Uterus (tissue), 4 donors: ENCODE results near the gene GOLGA6A. TPM values are rescaled to one million over a fixed set of nuclear protein-coding genes. Genes with fewer than 3 reads are reported as not detected.
"Not testable (repeated sequence)": the region's sequence is repeated elsewhere in the genome, so short reads cannot be mapped to it uniquely, and the experiment has no call there.

ENCODE experiments used
- DNase-seq, 2 donors: peaks; one replicate each; pipeline ENCODE4 v3.0.0-alpha.2; 2019 to 2020
- H3K27ac ChIP-seq, 2 donors: fragments of 200-600 bp; sonication (generic); 1 replicate in 1 of 2; 2 replicates in 1 of 2; pipeline ENCODE4 v1.5.1; 2016 to 2018
- H3K27me3 ChIP-seq, 2 donors: fragments of 200-600 bp; sonication (generic); one replicate each; pipeline ENCODE4 v1.5.1; 2018 to 2019; ENCODE audit warnings: control low read depth in 1 of 2
- H3K36me3 ChIP-seq, 2 donors: fragments of 200-600 bp; sonication (generic); one replicate each; pipeline ENCODE4 v1.5.1; 2019; ENCODE audit warnings: control low read depth in 1 of 2
- H3K4me1 ChIP-seq, 2 donors: fragments of 200-600 bp; sonication (generic); one replicate each; pipeline ENCODE4 v1.5.1; 2018 to 2019; ENCODE audit warnings: control low read depth in 1 of 2
- H3K4me3 ChIP-seq, 2 donors: fragments of 200-600 bp; sonication (generic); 1 replicate in 1 of 2; 2 replicates in 1 of 2; pipeline ENCODE4 v1.5.1; 2018 to 2019; ENCODE audit warnings: mild to moderate bottlenecking in 1 of 2
- H3K9me3 ChIP-seq, 2 donors: fragments of 200-600 bp; sonication (generic); one replicate each; pipeline ENCODE4 v1.5.1; 2019; ENCODE audit warnings: control low read depth in 1 of 2
- CTCF ChIP-seq, 4 experiments: fragments of 200-600 bp in 2 of 4; fragments of 450-650 bp in 2 of 4; sonication (generic) in 2 of 4; IDR thresholded peaks; one replicate each; pipeline ENCODE4 v1.5.1; 2016 to 2019; ENCODE audit warnings: antibody characterized with exemption in 4 of 4, mild to moderate bottlenecking in 2 of 4, moderate library complexity in 1 of 4
- POLR2A ChIP-seq, 2 donors: fragments of 450-650 bp; IDR thresholded peaks; one replicate each; pipeline ENCODE4 v1.6.1; 2016; ENCODE audit warnings: antibody characterized with exemption in 2 of 2, mild to moderate bottlenecking in 1 of 2, moderate library complexity in 1 of 2
- intact Hi-C: fragments of 100-400 bp; cut with DNase I; formaldehyde crosslinking; loops from one replicate; pipeline ENCODE4 v1.15.1; 2023; ENCODE audit warnings: low total_unique reads
- total RNA-seq, 4 donors: library from RNA; depleted of rRNA in 3 of 4; stranded (reverse); fragments of >200 nt in 3 of 4; gene quantifications; one replicate each; pipeline versions ENCODE4 v1.1.0 to v1.2.4, GENCODE V29; 2014 to 2023
- donor health status: DM: yes; HTN: yes; CAD: no.

Gene GOLGA6A
- total RNA-seq, 4 donors from 2014 or later = 0.58 TPM; not detected in 3

DNA sequence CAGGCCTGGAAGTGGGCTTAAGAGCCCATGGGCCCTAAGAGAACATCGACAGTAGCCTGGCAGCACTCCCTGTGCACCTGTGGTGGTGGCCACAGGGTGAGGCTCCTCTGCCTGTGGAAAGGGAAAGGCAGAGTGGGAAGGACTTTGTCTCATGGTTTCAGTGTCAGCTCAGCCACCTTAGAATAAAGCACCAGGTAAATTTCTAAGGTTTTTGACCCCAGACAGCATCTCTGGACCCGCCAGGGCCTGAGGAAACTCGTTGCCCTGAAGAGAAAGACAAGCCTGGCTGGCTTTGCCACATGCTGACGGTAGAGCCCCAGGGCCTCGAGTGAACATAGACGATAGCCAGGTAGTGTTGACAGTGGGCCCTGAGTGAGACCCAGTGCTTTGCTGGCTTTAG lies 22.1 kb downstream of the GOLGA6A start:
- no peak for TF ChIP-seq CTCF (IDR thresholded peaks at IDR 0.05)
- no peak for TF ChIP-seq POLR2A (IDR thresholded peaks at IDR 0.05)
- Histone ChIP-seq H3K27me3 (no peaks in the 10 kb centered on the region), H3K4me3 (no peak overlapping the region), H3K27ac (no peak overlapping the region), H3K4me1 (no peaks in the 10 kb centered on the region), H3K9me3 (no peaks in the 10 kb centered on the region), H3K36me3 (no peaks in the 10 kb centered on the region)
- DNase-seq = no peak
- intact Hi-C loops = no loop called here

DNA sequence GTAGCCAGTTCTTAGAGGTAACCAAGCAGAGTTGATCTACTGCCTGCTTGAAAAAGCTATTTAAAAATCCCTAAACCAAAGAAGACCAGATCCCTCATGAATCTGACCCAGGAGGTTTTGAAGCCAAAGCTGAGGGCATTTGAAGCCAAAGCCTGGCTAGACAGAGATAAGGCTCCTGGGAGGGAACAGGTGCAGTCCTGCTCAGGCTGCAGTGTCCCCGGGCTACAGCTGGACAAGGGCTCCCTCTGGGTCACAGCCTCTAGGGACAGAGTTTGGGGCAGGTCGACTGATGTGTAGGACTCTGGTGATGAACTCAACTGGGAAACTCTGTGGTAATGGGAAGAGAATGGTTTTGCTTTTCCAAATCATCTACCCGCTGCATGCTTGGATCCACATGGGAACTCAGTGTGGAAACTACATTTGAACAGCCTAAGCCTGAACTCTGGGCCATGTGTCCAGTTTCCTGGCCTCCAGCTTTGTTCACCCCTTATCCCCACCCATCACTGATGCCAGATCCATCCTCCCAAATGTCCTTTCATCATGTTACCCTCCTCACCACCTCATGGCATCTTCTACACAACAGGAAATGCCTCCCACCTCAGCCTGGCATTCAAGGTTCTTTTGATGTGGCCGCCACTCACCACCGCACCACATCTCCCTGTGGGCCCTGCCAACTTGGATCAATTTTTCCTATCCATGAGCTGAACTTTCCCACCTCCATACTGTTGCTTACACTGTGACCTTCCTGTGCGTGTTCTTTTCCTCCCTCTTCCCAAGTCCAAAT lies 23.1 kb downstream of the GOLGA6A start:
- H3K27me3 ChIP-seq, H3K4me1 ChIP-seq, intact Hi-C loops, H3K9me3 ChIP-seq, H3K36me3 ChIP-seq, H3K27ac ChIP-seq, H3K4me3 ChIP-seq, DNase-seq: not testable (repeated sequence)

DNA sequence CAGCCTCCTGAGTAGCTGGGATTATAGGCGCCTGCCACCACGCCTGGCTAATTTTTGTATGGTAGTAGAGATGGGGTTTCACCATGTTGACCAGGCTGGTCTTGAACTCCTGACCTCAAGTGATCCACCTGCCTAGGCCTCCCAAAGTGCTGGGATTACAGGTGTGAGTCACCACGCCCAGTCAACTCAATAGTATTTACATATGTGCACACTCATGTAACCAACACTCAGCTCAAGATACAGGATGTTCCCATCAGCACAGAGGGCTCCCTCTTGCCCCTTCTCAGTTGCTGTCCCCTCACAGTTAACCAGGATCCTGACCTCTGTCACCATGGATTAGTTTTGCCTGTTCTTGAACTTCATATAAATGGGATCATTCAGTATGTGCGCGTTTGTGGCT lies 26.0 kb downstream of the GOLGA6A start:
- DNase-seq, intact Hi-C loops, H3K27me3 ChIP-seq, H3K36me3 ChIP-seq, H3K4me3 ChIP-seq, H3K9me3 ChIP-seq, H3K27ac ChIP-seq: not testable (repeated sequence)
- peaks cover 0 to 14% of the 10 kb centered on the region in 2 donors for H3K4me1 ChIP-seq

DNA sequence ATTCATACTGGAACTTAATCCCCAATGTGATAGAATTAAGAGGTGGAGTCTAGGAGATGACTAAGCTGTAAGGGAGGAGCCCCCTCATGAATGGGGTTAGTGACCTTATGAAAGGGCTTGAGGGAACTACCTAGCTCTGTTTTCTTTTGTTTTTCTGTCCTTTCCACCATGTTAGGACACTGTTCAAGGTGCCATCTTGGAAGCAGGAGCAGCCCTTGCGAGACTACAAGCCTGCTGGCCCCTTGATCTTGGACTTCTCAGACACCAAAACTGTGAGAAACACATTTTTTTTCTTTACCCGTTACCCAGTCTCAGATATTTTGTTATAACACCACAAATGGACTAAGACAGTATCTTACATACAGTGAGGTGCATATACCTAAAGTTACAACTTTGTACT lies 26.5 kb downstream of the GOLGA6A start:
- no peak for DNase-seq
- H3K9me3 ChIP-seq = no peaks in the 10 kb centered on the region
- H3K27me3 ChIP-seq = no peaks in the 10 kb centered on the region
- intact Hi-C loops = no loop called here
- peaks cover 0 to 20% of the 10 kb centered on the region in 2 donors for H3K4me1 ChIP-seq
- TF ChIP-seq POLR2A (IDR thresholded peaks at IDR 0.05) = no peak
- TF ChIP-seq CTCF (IDR thresholded peaks at IDR 0.05) = no peak
- no peak overlapping the region for H3K27ac ChIP-seq
- H3K36me3 ChIP-seq = no peaks in the 10 kb centered on the region
- no peak overlapping the region for H3K4me3 ChIP-seq

- H3K27ac ChIP-seq = peak overlapping the region; percentile 28 to 56
- H3K4me1 ChIP-seq = peaks cover 0 to 28% of the 10 kb centered on the region in 2 donors
- TF ChIP-seq CTCF (IDR thresholded peaks at IDR 0.05) (peak; percentile 46 to 76 (median 58)), POLR2A (IDR thresholded peaks at IDR 0.05) (no peak)
- H3K4me3 ChIP-seq = no peak overlapping the region
- no peaks in the 10 kb centered on the region for H3K9me3 ChIP-seq
- peak; percentile 86 to 88 for DNase-seq
- intact Hi-C loops = no loop called here
- no peaks in the 10 kb centered on the region for H3K36me3 ChIP-seq
- H3K27me3 ChIP-seq = no peaks in the 10 kb centered on the region
Observed at GRCh38 chr15:74053941-74054529, 28.3 kb downstream of the GOLGA6A start.

- Histone ChIP-seq H3K27me3 (no peaks in the 10 kb centered on the region), H3K4me3 (no peak overlapping the region), H3K27ac (peak overlapping the region; percentile 28 to 56), H3K4me1 (peaks cover 0 to 28% of the 10 kb centered on the region in 2 donors), H3K36me3 (no peaks in the 10 kb centered on the region), H3K9me3 (no peaks in the 10 kb centered on the region)
- intact Hi-C loops = no loop called here
- TF ChIP-seq CTCF (IDR thresholded peaks at IDR 0.05) = peak in 1 of 4 experiments; percentile 4
- TF ChIP-seq POLR2A (IDR thresholded peaks at IDR 0.05) = no peak
- DNase-seq = peak in 1 of 2 donors; percentile 22
Observed at GRCh38 chr15:74053517-74053916, 28.8 kb downstream of the GOLGA6A start.

GRCh38 chr15:74052271-74053260 lies 29.8 kb downstream of the GOLGA6A start:
- H3K4me3 ChIP-seq, DNase-seq, intact Hi-C loops, H3K27me3 ChIP-seq, H3K36me3 ChIP-seq, H3K9me3 ChIP-seq: not testable (repeated sequence)
- Histone ChIP-seq H3K27ac (peak overlapping the region; percentile 81 to 82), H3K4me1 (peaks cover 0 to 28% of the 10 kb centered on the region in 2 donors)
